SK-N-SH treated with all-trans-retinoic acid at 6 μM for 48 hours (cell line): ENCODE data around the gene GNB4.

Experiments
- ARNTL ChIP-seq: fragments of 450-650 bp; formaldehyde crosslinking; IDR thresholded peaks from 2 replicates; pipeline ENCODE4 v1.5.0; 2020; ENCODE audit warnings: low read depth, mild to moderate bottlenecking, moderate library complexity, borderline replicate concordance
- BACH2 ChIP-seq: fragments of 250-450 bp; sonication (Bioruptor Pico); IDR thresholded peaks from 2 replicates; pipeline ENCODE4 v1.9.0; 2021; ENCODE audit warnings: mild to moderate bottlenecking, borderline replicate concordance
- CSDC2 ChIP-seq: fragments of 250-450 bp; sonication (Bioruptor Pico); IDR thresholded peaks from 2 replicates; pipeline ENCODE4 v1.5.0; 2020; ENCODE audit warnings: mild to moderate bottlenecking, moderate library complexity
- GLIS3 ChIP-seq: fragments of 250-450 bp; sonication (Bioruptor Pico); IDR thresholded peaks from 2 replicates; pipeline ENCODE4 v1.5.0; 2020; ENCODE audit warnings: mild to moderate bottlenecking, moderate library complexity
- RARB ChIP-seq: fragments of 250-450 bp; sonication (Bioruptor Pico); IDR thresholded peaks from 2 replicates; pipeline ENCODE4 v1.8.0; 2021; ENCODE audit warnings: mild to moderate bottlenecking, moderate library complexity
- TOX ChIP-seq: fragments of 250-450 bp; sonication (Bioruptor Pico); IDR thresholded peaks from 2 replicates; pipeline ENCODE4 v1.8.0; 2021; ENCODE audit warnings: mild to moderate bottlenecking, moderate library complexity, borderline replicate concordance
- ZC3H10 ChIP-seq: fragments of 250-450 bp; sonication (Bioruptor Pico); IDR thresholded peaks from 2 replicates; pipeline ENCODE4 v1.5.1; 2021; ENCODE audit warnings: mild to moderate bottlenecking, moderate library complexity
- ZFP30 ChIP-seq: fragments of 450-650 bp; formaldehyde crosslinking; IDR thresholded peaks from 2 replicates; pipeline ENCODE4 v1.5.0; 2022; ENCODE audit warnings: mild to moderate bottlenecking, moderate library complexity
- TF ChIP-seq, protein P1 (sequence below): fragments of 250-450 bp; sonication (Bioruptor Pico); IDR thresholded peaks from 2 replicates; pipeline ENCODE4 v1.8.0; 2021; ENCODE audit warnings: low read depth, mild to moderate bottlenecking, moderate library complexity, borderline replicate concordance
- TF ChIP-seq, protein P2 (sequence below): fragments of 250-450 bp; sonication (Bioruptor Pico); IDR thresholded peaks from 2 replicates; pipeline ENCODE4 v1.8.0; 2020; ENCODE audit warnings: mild to moderate bottlenecking, moderate library complexity, borderline replicate concordance

DNA sequence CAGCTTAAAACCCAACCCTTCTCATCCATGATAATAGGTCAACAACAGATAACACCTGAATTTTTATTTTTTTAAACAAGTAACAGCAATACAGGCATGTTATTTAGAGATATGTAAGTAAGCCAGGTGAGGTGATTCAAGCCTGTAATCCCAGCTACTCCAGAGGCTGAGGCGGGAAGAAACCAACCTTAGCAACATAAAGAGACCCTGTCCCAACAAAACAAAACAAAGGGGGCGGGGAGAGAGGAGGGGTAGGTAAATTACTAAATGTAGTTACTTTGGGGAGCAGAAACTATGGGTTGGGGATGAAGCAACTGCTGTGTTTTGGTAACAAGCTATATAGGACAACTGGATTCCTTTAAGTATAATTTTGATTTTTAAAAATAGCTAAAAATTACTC, 47.0 kb downstream of the GNB4 start:
- TF ChIP-seq BACH2 (CRISPR knock-in tag): no peak
- TF ChIP-seq ZC3H10 (CRISPR knock-in tag): no peak
- TF ChIP-seq TOX (CRISPR knock-in tag): no peak
- TF ChIP-seq CSDC2 (CRISPR knock-in tag): no peak
- TF ChIP-seq GLIS3 (CRISPR knock-in tag): no peak
- no peak for TF ChIP-seq ZFP30 (CRISPR knock-in tag)
- TF ChIP-seq, protein P1, sequence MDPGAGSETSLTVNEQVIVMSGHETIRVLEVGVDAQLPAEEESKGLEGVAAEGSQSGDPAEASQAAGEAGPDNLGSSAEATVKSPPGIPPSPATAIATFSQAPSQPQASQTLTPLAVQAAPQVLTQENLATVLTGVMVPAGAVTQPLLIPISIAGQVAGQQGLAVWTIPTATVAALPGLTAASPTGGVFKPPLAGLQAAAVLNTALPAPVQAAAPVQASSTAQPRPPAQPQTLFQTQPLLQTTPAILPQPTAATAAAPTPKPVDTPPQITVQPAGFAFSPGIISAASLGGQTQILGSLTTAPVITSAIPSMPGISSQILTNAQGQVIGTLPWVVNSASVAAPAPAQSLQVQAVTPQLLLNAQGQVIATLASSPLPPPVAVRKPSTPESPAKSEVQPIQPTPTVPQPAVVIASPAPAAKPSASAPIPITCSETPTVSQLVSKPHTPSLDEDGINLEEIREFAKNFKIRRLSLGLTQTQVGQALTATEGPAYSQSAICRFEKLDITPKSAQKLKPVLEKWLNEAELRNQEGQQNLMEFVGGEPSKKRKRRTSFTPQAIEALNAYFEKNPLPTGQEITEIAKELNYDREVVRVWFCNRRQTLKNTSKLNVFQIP (CRISPR knock-in tag): no peak
- TF ChIP-seq, protein P2, sequence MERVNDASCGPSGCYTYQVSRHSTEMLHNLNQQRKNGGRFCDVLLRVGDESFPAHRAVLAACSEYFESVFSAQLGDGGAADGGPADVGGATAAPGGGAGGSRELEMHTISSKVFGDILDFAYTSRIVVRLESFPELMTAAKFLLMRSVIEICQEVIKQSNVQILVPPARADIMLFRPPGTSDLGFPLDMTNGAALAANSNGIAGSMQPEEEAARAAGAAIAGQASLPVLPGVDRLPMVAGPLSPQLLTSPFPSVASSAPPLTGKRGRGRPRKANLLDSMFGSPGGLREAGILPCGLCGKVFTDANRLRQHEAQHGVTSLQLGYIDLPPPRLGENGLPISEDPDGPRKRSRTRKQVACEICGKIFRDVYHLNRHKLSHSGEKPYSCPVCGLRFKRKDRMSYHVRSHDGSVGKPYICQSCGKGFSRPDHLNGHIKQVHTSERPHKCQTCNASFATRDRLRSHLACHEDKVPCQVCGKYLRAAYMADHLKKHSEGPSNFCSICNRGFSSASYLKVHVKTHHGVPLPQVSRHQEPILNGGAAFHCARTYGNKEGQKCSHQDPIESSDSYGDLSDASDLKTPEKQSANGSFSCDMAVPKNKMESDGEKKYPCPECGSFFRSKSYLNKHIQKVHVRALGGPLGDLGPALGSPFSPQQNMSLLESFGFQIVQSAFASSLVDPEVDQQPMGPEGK: no peak
- TF ChIP-seq ARNTL (CRISPR knock-in tag): no peak
- no peak for TF ChIP-seq RARB (CRISPR knock-in tag)
